SH-SY5Y (cell line): Measurements from ENCODE around the gene KRTAP2-4.

Source experiments
- GATA2 ChIP-seq: IDR thresholded peaks from 2 replicates; pipeline ENCODE4 v1.6.1; 2011; ENCODE audit warnings: mild to moderate bottlenecking, low read depth, low read length
- GATA3 ChIP-seq: IDR thresholded peaks from 2 replicates; pipeline ENCODE4 v1.6.1; 2011; ENCODE audit warnings: low read depth, mild to moderate bottlenecking, low read length, moderate library complexity

DNA sequence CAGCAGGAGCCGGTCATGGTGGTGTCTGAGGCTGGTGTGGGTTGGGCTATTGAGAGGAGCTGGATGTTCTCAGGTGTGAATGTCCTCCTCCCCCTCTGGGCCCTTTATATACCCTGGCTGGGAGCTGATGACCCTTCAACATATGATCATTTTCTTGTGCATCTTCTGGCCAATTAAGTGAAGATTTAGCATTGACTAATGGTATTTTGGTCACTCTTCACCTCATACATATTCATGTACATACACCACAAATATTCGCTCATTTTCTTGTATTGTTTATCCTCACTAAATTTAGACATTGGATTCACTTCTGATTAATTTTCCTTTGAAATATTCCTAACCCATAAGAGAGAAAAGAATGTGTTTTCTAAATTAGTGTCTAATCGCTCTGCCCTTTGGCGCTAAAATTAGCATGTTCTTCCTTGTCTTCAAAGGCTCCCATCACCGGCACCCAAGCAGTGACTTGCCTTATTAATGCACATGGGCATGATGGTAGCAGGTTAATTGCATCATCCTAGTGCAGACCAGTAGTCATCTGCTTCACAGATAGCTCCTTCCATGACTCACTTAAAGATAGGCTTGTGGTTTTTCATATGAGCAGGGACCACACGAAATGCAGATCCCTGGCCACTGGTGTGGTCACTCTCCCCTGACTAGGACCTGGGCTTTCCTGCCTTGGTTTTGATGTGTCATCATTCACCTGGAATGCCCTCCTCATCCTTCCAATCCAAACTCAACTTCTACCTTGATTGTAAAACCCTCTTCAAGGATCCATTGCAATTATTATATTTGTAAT, at the start of gene KRTAP2-4:
- TF ChIP-seq GATA2 (no peak), GATA3 (no peak)
